ENCODE results near the gene ADAMTS8. TPM values are rescaled to one million over a fixed set of nuclear protein-coding genes. Genes with fewer than 3 reads are reported as not detected.
A peak's percentile ranks its signal among the peaks of the same experiment; 100 is the strongest.

ADAMTS8 gene
- total RNA-seq, 1 donor from 2014 or later, result not detected

DNA sequence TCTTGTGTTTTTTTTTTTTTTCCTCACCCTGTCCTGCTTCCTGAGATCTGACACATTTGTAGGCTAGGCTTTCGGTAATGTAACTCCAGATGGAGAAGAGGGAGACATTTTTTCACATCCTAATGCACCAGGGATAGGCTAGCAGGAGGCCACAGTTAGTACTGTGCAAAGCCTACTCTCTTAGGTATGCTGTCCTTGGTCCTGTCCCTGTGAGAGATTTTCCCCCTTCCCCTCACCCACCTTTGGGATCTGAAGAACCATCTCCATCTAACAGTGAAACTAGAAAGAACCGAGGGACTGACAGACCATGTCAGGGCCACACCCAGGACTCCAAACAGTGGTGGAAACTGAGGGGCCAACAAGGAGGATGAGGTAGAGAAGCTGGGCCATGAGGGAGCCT lies 29.2 kb downstream of the ADAMTS8 start:
- DNase-seq (ENCODE audit: low read depth in 2 of 2), result no peak

DNA sequence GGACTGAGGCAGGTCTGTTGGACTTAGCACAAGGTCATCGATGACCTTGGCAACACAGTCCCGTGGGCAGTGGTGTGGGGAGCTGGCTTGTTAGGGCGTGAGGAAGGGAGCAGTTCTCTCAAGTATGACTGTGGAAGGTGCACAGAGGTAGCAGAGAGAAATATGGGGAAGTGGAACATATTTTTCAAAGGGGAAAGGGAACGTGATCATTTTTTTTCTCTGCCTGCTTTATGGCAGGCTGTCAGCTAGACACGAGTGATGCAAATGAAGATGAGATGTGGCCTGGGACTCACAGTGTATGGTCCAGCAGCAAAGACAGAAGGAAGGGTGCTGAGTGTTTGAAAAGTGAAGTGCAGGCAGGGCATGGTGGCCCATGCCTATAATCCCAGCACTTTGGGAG lies 30.6 kb downstream of the ADAMTS8 start:
- no peak for DNase-seq (ENCODE audit: low read depth in 2 of 2)

DNA sequence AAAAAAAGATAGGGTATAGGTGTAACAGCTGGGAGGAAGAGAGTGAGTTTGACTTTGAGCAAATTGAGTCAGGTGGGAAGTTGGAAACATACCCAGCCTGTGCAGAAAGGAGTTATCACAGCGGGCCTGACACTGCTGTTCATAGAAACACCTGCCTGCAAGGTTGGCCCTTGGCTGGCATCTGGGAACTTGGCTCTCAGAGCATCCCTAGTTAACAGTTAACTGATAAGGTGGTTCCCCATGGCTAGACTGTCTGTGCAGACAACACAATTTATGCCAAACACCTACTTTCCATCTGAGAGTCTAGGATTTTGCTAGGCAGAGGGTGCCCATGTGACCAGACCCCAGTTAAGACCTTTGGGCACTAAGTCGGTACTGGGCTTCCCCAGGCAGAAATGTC lies 31.4 kb downstream of the ADAMTS8 start:
- no peak for DNase-seq (ENCODE audit: low read depth in 2 of 2)

DNA sequence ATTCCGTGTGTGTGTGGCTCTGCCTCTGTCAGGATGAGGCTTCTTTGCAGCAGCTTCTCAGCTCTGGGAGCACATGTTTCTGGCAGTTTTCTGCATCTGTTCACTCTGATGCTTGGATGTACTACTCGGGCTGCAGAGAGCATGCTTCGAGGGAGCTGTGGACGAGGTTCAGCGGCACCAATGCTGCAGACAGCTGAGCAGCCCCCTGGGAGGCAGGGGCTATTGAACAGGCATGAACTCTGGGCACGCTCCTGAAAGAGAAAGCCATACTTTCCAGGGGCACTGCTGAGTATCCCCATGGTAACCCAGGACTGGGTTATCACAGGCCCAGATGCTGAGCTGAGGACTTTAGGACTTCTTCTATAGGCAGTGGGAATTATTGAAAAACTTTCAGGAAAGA lies 33.8 kb downstream of the ADAMTS8 start:
- no peak for DNase-seq (ENCODE audit: low read depth in 2 of 2)

DNA sequence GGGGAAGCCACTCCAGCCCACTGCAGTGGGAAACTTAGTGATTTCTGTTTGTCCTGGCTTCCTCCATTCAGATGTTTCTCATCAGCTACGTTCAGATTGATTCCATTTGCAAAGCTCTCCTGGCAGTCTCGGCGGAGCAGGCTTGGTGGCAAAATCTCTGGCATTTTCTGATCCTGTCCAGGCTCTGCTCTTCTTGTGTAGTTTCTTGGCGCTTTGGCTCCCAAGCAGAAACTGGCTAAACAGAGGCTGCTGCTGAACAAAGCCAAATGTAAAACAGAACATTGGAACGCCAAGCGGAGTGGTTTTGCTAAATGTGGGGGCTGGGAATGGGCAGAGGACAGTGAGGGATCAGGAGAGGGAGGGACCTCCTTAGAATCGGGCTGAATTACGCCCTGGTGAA lies 36.7 kb downstream of the ADAMTS8 start:
- DNase-seq (ENCODE audit: low read depth in 2 of 2), result no peak

DNA sequence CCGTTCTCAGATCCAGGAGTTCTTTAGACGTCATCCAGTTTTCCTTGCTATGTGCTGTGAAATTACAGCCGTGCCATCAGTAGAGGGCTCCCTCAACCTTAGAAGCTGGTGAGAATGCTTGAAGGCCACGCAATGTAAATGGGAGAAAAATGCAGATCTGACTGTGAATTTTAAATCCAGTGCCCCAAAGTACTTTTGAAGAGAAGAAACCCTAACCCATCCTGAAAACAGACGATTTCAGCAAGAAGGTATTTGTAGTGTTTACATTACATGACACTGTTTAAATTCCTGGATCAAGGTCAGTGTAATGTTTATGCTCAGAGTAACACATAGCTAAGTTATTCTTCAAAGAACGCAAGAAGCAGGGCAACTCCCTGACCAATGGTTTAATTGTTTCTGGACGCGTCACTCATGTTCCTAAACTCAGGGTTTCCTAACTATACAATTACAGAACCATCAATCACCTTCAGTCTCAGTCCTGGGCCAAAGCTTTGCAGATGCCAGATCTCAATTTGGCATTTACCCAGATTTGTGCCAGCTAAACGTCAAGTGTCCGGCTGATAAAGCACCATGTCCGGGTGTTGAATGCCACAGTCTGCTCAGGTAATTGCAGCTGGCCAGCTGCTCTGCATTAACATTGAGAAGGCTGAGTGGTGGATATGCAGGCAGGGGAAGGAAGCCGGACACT lies 38.2 kb downstream of the ADAMTS8 start:
- DNase-seq (ENCODE audit: low read depth in 2 of 2), result peak in 1 of 2 donors; percentile 38

DNA sequence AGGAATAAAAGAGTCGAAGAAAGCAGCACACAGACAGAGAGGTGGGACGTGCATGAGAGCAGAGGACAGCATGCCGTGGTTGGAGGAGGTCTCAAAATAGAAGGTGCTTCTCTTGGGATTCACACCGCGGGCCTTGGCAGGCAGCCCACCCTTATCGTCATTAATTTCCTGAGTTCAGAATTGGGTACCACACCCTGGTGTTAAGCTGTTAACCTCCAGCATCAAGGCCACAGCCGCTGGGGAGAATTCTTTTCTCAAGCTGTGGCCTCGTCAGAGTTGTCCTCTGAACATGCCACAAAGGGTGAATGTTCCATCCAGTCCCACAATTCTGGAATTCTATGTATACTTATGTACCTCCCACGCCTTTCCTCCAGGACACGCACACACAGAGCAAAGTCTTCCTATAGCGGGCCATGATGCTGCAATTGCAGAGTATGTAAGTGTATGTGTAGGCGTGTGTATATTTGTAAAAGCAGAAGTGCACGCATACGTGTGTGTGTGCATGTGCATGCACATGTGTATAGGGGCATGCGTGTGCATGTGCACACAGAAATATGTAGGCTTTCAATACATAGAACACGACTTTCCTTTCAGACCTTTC lies 39.0 kb downstream of the ADAMTS8 start:
- DNase-seq (ENCODE audit: low read depth in 2 of 2), result peak in 1 of 2 donors; percentile 9

DNA sequence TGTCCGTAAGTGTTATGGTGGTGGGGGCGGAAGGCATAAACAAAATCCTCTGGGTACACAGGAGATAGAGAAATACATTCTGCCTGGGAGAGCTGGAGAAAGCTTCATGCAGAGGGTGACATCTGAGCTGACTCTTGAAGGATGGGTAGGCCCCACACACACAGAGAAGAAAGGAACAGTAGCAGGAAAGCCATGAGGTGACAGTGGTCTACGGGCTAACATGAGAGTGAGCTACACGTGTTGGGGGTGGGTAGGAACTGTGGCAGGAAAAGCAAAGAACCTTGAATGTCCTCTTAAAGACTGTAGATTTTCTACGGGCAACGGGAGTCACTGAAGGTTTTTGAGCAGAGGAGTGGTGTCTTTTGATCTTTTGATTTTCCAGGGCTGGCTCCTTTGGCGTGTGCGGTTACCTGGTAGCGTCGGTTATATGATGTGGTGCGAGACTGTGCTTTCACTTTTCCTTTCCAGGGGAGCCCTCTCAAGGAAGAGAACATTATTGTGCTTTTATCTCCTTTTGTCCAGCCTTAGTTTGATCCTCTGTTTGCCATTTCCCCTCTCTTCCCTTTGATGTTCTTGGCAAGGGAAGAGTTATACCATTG lies 39.7 kb downstream of the ADAMTS8 start:
- peak in 1 of 2 donors; percentile 10 for DNase-seq (ENCODE audit: low read depth in 2 of 2)

DNA sequence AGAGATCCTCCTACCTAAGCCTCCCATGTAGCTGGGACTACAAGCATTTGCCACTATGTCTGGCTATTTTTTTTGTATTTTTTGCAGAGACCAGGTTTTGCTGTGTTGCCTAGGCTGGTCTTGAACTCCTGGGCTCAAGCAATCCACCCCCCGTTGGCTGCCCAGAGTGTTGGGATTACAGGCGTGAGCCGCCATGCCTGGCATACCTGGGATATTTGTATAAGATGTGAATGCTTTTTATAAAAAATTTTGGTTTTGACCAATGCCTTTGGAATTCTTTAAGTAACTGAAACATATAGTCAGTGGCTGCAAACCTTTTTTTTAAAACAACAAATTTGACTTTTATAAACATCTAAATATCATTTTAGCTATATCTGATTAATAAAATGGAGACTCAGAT lies 42.4 kb downstream of the ADAMTS8 start:
- DNase-seq (ENCODE audit: low read depth in 2 of 2), result no peak

DNA sequence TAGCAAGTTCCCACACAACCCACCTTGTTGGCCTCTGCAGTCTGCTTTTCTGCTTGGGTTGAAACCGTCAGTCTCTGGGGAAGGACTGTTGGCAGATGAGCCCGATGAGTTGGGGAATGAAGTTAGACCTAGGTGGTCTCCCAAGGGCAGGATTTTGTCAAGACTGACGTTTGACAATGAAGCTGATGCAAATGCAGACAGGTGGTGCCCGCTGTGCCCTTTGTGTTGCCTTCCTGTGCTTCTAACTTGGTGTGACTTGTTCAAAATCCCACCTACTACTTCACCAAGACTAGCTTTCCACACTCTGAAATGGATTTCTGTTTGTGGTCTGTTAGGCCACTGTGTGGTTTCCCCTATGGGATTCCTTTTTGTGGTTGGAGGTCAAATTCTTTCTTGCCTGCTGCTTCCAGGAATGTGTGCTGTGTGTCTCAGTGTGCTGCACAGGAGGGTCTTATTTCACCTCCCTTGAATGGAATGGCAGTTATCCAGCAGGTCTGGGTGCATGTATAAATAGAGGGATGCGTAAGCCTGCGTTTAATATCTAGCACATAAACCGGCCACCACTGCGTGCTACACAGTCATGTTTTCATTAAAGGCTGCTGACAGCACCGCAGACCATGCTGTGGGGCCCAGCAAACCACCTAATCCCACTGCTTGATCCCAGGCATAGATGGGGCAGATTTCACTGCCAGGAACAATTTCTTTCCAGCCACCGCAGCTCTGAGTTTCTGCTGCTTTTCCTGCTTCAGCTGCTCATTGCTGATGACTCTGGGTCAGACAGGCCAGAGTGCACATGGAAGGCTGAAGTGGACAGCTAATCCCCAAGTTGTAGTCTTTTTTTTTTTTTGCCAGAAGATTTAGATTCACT lies 44.8 kb downstream of the ADAMTS8 start:
- no peak for DNase-seq (ENCODE audit: low read depth in 2 of 2)

DNA sequence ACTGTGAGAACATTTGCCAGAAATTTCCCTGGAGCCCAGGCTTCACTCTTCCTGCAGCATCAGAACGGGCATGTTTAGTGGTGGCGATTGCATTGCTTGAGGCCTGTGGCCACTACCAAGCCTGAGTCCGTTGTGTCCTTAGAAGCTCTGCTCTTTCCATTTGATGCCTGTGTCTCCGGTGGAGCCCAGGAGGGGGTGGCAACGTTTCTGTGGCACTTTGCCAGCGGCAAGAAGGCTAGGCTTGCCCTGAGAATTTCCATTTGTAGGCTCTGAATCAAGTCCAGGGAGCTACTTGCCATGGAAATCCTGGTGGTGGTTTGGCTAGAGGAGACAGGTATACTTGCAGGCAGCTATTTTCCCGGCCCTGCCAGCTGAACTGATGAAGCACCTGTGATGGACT lies 47.1 kb downstream of the ADAMTS8 start:
- no peak for DNase-seq (ENCODE audit: low read depth in 2 of 2)

DNA sequence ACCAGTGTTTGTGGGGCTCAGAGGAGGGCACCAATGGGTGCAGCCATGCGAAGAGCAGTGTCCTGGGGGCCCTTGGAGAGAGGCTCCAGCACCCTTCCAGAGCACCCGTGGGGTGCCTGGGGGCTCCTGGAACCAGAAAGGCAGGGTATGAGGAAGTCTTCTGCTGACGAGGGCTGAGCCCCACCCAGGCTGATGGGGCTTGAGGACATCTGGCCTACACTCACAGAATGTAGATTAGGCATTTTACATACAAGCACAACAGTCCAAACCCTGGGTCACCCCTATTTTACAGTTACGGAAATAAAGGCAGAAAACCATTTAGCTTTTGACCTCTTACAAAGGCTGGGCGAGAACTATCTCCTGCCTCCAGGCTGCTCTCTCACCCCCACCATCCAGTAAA lies 47.6 kb downstream of the ADAMTS8 start:
- DNase-seq (ENCODE audit: low read depth in 2 of 2), result no peak

DNA sequence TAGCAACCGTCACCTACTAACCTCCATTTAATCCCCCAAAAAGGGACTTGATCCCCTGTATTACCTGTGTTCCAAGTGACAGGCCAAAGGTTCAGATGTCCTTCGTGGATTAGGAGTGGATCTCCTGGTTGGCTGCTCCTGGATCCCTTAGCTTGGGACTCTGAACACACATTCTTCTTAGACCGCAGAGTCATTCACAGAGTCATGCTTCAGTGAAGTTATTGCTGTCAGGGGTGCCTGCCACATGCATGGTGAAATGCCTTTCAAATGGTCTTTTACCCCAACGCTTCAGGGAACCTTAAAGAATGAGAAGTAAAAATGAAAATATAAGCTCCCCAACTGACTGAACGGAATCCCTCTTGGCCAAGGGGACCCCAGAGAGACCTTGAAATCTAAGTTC lies 49.1 kb downstream of the ADAMTS8 start:
- DNase-seq (ENCODE audit: low read depth in 2 of 2), result no peak

DNA sequence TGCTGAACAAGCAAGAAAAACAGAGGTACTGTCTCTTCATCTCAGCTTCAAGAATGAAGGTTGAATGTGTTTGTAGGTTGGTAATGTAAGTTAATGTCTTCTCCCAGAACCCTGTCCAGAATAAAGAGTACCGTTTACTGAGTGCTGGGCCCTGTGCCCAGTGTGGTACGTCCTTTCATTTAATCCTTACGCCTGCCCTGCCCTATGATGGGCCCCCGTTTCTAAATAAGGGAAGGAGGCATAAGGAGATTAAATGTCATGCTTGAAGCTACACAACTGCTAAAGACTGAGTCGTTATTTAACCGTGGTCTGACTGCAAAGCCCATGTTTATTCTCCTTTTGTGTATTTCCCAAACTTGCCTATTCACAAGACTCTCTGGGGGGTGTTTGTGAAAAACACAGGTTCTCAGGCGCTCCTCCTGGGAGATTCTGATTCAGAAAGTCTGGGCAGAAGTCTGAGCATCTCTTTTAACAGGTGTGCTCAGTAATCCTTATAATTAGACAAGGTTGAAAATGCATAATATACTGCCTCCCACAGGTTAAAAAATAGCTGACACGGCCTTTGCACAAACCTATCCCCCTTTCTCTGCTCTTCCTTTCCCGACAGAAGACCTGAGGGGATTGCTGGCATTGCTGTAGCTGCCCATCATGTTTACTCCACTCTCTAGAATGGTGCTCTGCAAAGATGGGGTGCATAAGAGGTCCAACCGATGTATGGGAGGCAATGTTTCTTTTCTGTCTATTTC lies 57.4 kb downstream of the ADAMTS8 start:
- DNase-seq (ENCODE audit: low read depth in 2 of 2), result no peak

DNA sequence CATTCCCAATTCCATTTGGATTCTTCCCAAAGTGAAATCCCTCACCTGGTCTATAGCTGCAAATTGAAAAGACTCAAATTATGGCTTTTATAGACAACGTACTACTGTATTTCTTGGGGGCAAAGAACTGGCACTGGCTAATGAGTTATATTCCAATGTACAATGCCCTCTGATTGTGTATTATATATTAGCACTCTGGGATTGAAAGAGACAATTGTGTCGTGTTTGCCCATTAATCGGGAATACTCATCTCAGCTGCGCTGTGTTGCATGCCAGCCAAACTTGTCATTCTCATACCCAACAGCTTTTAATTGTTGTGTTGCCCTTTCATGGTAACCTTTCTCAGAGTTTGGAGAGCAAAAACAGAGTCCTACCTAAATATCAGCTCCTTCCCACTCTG lies 58.7 kb downstream of the ADAMTS8 start:
- no peak for DNase-seq (ENCODE audit: low read depth in 2 of 2)

DNA sequence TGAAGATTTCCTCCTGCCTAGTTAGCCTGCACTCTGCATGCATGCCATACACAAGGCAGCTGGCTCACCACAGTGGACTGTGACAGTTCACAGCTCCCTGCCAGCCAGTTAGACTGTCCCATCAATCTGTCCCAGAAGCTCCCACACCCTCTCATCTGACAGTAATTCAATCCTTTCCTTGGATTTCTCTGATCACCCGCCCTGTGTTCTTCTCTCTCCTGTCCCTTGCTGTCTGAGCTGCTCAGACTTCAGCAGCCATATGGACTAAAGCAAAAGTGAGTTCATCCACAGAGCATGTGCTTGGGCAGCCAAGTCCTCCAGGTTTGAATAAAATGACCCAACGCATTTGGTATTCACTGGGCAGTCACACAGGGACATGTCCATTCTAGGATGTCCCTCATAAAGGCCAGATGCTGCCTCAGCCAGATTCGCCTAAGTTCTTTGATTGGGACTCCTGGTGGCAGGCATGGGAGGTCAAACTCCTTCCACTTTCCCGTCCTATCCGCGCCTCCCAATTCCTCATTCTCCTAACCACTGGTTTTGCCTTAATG lies 59.2 kb downstream of the ADAMTS8 start:
- no peak for DNase-seq (ENCODE audit: low read depth in 2 of 2)

DNA sequence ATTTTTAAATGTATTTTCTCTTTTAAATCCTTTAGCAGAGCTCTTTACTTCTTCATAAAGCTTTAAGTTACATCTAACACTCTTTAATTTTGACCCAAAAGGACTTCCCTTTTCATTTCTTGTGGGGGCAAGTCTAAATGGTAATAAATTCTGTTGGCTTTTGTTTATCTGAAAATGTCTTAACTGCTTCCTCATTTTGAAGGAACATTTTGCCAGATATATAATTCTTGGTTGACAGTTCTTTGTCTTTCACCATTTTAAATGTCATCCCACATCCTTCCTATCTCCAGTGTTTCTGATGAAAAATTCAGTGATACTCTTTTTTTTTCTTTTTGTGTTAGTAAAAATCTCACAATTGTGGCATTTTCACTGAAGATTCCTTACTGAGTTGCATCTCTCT lies 69.0 kb downstream of the ADAMTS8 start:
- DNase-seq (ENCODE audit: low read depth in 2 of 2), result no peak

DNA sequence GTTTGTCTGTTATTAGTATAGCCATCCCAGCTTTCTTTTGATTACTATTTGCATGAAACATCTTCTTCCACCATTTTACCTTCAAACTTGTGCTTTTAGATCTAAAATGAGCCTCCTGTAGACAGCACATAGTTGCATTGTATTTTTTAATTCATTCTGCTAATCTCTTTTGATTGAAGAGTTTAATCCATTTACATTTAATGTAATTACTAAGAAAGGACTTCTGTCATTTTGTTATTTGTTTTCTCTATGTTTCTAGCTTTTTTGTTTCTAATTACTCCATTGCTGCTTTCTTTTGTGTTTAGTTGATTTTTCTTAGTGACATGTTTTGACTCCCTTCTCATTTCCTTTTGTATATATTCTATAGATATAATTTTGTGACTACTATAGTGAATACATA lies 70.0 kb downstream of the ADAMTS8 start:
- no peak for DNase-seq (ENCODE audit: low read depth in 2 of 2)

Data from lung microvascular endothelial cell (primary cell).